IMR-90 (cell line): ENCODE results near the gene TRIO. TPM values are rescaled to one million over a fixed set of nuclear protein-coding genes. Genes with fewer than 3 reads are reported as not detected.
A peak's percentile ranks its signal among the peaks of the same experiment; 100 is the strongest.

ENCODE experiments used
- ATAC-seq: fragments of 200-7000 bp; cut with Tn5 transposase; 2 replicates; pipeline ENCODE4 v1.9.1; 2020; ENCODE audit warnings: low read depth, mild to moderate bottlenecking, moderate library complexity
- BruUV-seq: library from RNA; stranded (reverse); fragments of 400-500 nt; replicated peaks from 2 replicates; lab custom pipeline; 2021; lab: Mats Ljungman, UMichigan
- CTCF ChIA-PET: fragments of 300-600 bp; formaldehyde crosslinking; extraction: SDS; loops from one replicate; lab custom pipeline; 2021; ENCODE audit warnings: antibody characterized with exemption; lab: Yijun Ruan, JAX
- POLR2A ChIA-PET: fragments of 300-600 bp; sonication (Branson Sonifier 250); formaldehyde crosslinking; loops from one replicate; lab custom pipeline; 2022; ENCODE audit warnings: antibody characterized with exemption; ENCODE audit not compliant: unreplicated experiment; lab: Charles Lee
- DNase-seq: peaks from one replicate; pipeline ENCODE4 v3.0.0; 2013
- H2AFZ ChIP-seq: replicated peaks from 2 replicates; pipeline ENCODE3; 2013; ENCODE audit warnings: low read length, mild to moderate bottlenecking; ENCODE audit not compliant: poor library complexity
- H2AK5ac ChIP-seq: 2 replicates; pipeline ENCODE4 v1.6.1; 2013; ENCODE audit warnings: low read depth, low read length, inconsistent platforms
- H2AK9ac ChIP-seq: replicated peaks from 2 replicates; pipeline ENCODE3; 2013; ENCODE audit warnings: mild to moderate bottlenecking, low read depth, low read length, moderate library complexity; ENCODE audit not compliant: poor library complexity
- H2BK120ac ChIP-seq: 2 replicates; pipeline ENCODE4 v1.6.1; 2013; ENCODE audit warnings: low read depth, low read length, inconsistent platforms
- H2BK15ac ChIP-seq: 3 replicates; pipeline ENCODE4 v1.6.1; 2013; ENCODE audit warnings: low read depth, low read length, inconsistent platforms
- H2BK20ac ChIP-seq: 2 replicates; pipeline ENCODE4 v1.6.1; 2013; ENCODE audit warnings: low read depth, mild to moderate bottlenecking, inconsistent platforms, low read length, moderate library complexity
- H2BK5ac ChIP-seq: 2 replicates; pipeline ENCODE4 v1.6.1; 2013; ENCODE audit warnings: mild to moderate bottlenecking, low read depth, low read length, inconsistent platforms; ENCODE audit not compliant: poor library complexity, severe bottlenecking
- H3K14ac ChIP-seq: replicated peaks from 2 replicates; pipeline ENCODE4 v1.6.1; 2013; ENCODE audit warnings: low read depth, low read length, inconsistent platforms
- H3K18ac ChIP-seq: 2 replicates; pipeline ENCODE4 v1.6.1; 2013; ENCODE audit warnings: low read depth, low read length, control low read depth
- H3K23ac ChIP-seq: 2 replicates; pipeline ENCODE4 v1.6.1; 2013; ENCODE audit warnings: low read depth, low read length, inconsistent platforms
- H3K27ac ChIP-seq: 2 replicates; pipeline ENCODE4 v1.5.1; 2013; ENCODE audit warnings: mild to moderate bottlenecking, control low read depth, low read length; ENCODE audit not compliant: insufficient read depth
- H3K27me3 ChIP-seq: 2 replicates; pipeline ENCODE4 v1.6.1; 2013; ENCODE audit warnings: low read length; ENCODE audit not compliant: control insufficient read depth, insufficient read depth
- H3K36me3 ChIP-seq: 2 replicates; pipeline ENCODE4 v1.6.1; 2013; ENCODE audit warnings: low read length, mixed read lengths; ENCODE audit not compliant: control insufficient read depth, insufficient read depth
- H3K4ac ChIP-seq: 2 replicates; pipeline ENCODE4 v1.6.1; 2013; ENCODE audit warnings: low read depth, low read length, inconsistent platforms
- H3K4me1 ChIP-seq: 2 replicates; pipeline ENCODE4 v1.6.1; 2013; ENCODE audit warnings: low read length, mixed read lengths; ENCODE audit not compliant: control insufficient read depth, insufficient read depth
- H3K4me2 ChIP-seq: 2 replicates; pipeline ENCODE4 v1.6.1; 2013; ENCODE audit warnings: low read depth, mild to moderate bottlenecking, control low read depth, low read length, moderate library complexity
- H3K4me3 ChIP-seq: 2 replicates; pipeline ENCODE4 v1.5.1; 2013; ENCODE audit warnings: low read depth, mild to moderate bottlenecking, control low read depth, low read length, moderate library complexity; ENCODE audit not compliant: insufficient read depth
- H3K56ac ChIP-seq: 2 replicates; pipeline ENCODE4 v1.6.1; 2013; ENCODE audit warnings: low read length, inconsistent platforms; ENCODE audit not compliant: insufficient read depth; ENCODE audit errors: extremely low read depth
- H3K79me1 ChIP-seq, 2 experiments: 2 replicates each; pipeline ENCODE4 v1.6.1; 2013; ENCODE audit warnings: low read length in 2 of 2, inconsistent platforms in 1 of 2, low read depth in 1 of 2
- H3K9ac ChIP-seq: 2 replicates; pipeline ENCODE4 v1.6.1; 2013; ENCODE audit warnings: low read depth, low read length, control low read depth
- H3K9me1 ChIP-seq: 2 replicates; pipeline ENCODE4 v1.6.1; 2013; ENCODE audit warnings: low read length, inconsistent platforms; ENCODE audit not compliant: insufficient read depth
- H3K9me3 ChIP-seq: 2 replicates; pipeline ENCODE4 v1.6.1; 2013; ENCODE audit warnings: low read length; ENCODE audit not compliant: control insufficient read depth, insufficient read depth
- H4K20me1 ChIP-seq: 2 replicates; pipeline ENCODE4 v1.6.1; 2013; ENCODE audit warnings: low read length, inconsistent platforms; ENCODE audit not compliant: insufficient read depth
- H4K5ac ChIP-seq: 2 replicates; pipeline ENCODE4 v1.6.1; 2013; ENCODE audit warnings: mild to moderate bottlenecking, low read depth, low read length, control low read depth
- H4K8ac ChIP-seq, 2 experiments: 2 replicates each; pipeline ENCODE4 v1.6.1; 2013; ENCODE audit warnings: low read depth in 2 of 2, low read length in 2 of 2, control low read depth in 1 of 2, inconsistent platforms in 1 of 2
- H4K91ac ChIP-seq: 2 replicates; pipeline ENCODE4 v1.6.1; 2013; ENCODE audit warnings: low read depth, low read length, inconsistent platforms; ENCODE audit not compliant: insufficient read depth
- BHLHE40 ChIP-seq: fragments of 150-350 bp; IDR thresholded peaks from 2 replicates; pipeline ENCODE4 v1.6.1; 2016; ENCODE audit warnings: mild to moderate bottlenecking, low read depth, low read length
- CEBPB ChIP-seq: IDR thresholded peaks from 2 replicates; pipeline ENCODE4 v1.6.1; 2012; ENCODE audit warnings: low read depth, low read length, improper control_type of control experiment
- CHD1 ChIP-seq: IDR thresholded peaks from 2 replicates; pipeline ENCODE4 v1.6.1; 2012; ENCODE audit warnings: low read depth, low read length, improper control_type of control experiment
- MAZ ChIP-seq: IDR thresholded peaks from 2 replicates; pipeline ENCODE4 v1.6.1; 2012; ENCODE audit warnings: low read depth, mild to moderate bottlenecking, low read length, improper control_type of control experiment, moderate library complexity, borderline replicate concordance
- MXI1 ChIP-seq: IDR thresholded peaks from 2 replicates; pipeline ENCODE4 v1.6.1; 2012; ENCODE audit warnings: low read depth, mild to moderate bottlenecking, low read length, moderate library complexity, borderline replicate concordance
- NFE2L2 ChIP-seq: fragments of 150-350 bp; IDR thresholded peaks from 2 replicates; pipeline ENCODE4 v1.6.1; 2016; ENCODE audit warnings: low read depth, mild to moderate bottlenecking, low read length
- POLR2A ChIP-seq: IDR thresholded peaks from 2 replicates; pipeline ENCODE4 v1.6.1; 2012; ENCODE audit warnings: mild to moderate bottlenecking, low read depth, low read length
- RCOR1 ChIP-seq: IDR thresholded peaks from 2 replicates; pipeline ENCODE4 v1.6.1; 2012; ENCODE audit warnings: mild to moderate bottlenecking, low read length, improper control_type of control experiment; ENCODE audit not compliant: insufficient replicate concordance
- RFX5 ChIP-seq: IDR thresholded peaks from 2 replicates; pipeline ENCODE4 v1.8.0; 2012; ENCODE audit warnings: low read depth, mild to moderate bottlenecking, low read length, moderate library complexity
- SMC3 ChIP-seq: fragments of 150-350 bp; IDR thresholded peaks from 2 replicates; pipeline ENCODE4 v1.6.1; 2016; ENCODE audit warnings: low read depth, mild to moderate bottlenecking, antibody characterized with exemption, low read length, moderate library complexity
- USF2 ChIP-seq: fragments of 150-350 bp; IDR thresholded peaks from 2 replicates; pipeline ENCODE4 v1.6.1; 2017; ENCODE audit warnings: mild to moderate bottlenecking, antibody characterized with exemption, low read length, low read depth
- WGBS, 2 experiments: methylation state at CpG; one replicate each; pipeline versions ENCODE4 v1.1.5 to v1.1.7; 2013; ENCODE audit warnings: missing lambda C conversion rate in 2 of 2; ENCODE audit not compliant: insufficient read length in 1 of 2; ENCODE audit errors: extremely low coverage in 2 of 2; 5-methylcytosine and 5-hydroxymethylcytosine counted together
- dilution Hi-C: fragments of 300-500 bp; cut with HindIII; formaldehyde crosslinking; loops from one replicate; pipeline ENCODE4 v1.14.3; 2018; ENCODE audit warnings: low sequenced_read_pairs; ENCODE audit not compliant: unreplicated experiment
- in situ Hi-C: fragments of 300-500 bp; cut with MboI; formaldehyde crosslinking; loops from 3 replicates; pipeline ENCODE4 v1.14.3; 2019; ENCODE audit warnings: low sequenced_read_pairs, inconsistent platforms, mixed read lengths
- intact Hi-C: fragments of 100-400 bp; cut with micrococcal nuclease; formaldehyde crosslinking; loops from 2 replicates; pipeline ENCODE4 v1.10.0; 2022
- polyA plus RNA-seq, 3 experiments: library from polyadenylated mRNA; depleted of rRNA; stranded (reverse); fragments of >200 nt; gene quantifications; 2 replicates each; pipeline ENCODE4 v1.2.3, GENCODE V29; 2012; ENCODE audit warnings: low replicate concordance in 1 of 3
- total RNA-seq: library from RNA; depleted of rRNA; stranded (reverse); fragments of >200 nt; gene quantifications from 2 replicates; pipeline ENCODE4 v1.2.3, GENCODE V29; 2012
- TF ChIP-seq, protein P1 (sequence below): fragments of 150-350 bp; IDR thresholded peaks from 2 replicates; pipeline ENCODE4 v1.6.1; 2016; ENCODE audit warnings: low read depth, mild to moderate bottlenecking, low read length, moderate library complexity, borderline replicate concordance

The TRIO gene
- total and polyA plus RNA-seq, 2 of the 4 experiments (the other 2 are of a cell fraction) = 206 to 522 TPM

DNA sequence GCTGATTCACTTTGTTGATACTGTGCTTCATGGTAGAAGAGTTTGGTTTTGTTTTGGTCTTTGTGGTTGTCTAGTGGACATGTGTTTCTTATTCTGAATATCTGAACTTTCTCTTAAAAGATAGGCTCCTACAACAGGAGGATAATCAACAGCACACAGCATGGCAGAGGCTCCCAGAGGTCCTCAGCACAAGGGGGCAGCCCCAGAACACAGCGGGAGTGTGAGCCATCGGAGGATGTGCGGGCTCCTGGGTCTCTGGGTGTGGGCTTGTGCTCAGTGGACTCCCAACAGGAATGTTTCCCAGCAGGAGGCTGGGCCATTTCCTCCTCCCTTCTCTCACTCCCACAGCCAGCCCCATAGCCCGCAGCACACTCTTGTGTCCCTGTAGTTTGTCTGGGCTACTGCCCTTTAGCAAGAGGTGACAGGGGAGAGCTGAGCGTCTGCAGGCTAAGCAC lies 274.2 kb downstream of the TRIO start:
- Histone ChIP-seq H3K27ac (peak overlapping the region; percentile 58; the same call in 1 of the 2 replicates), H3K4me1 (peaks cover 41% of the 10 kb centered on the region), H2BK20ac (no peak overlapping the region), H4K20me1 (peaks cover 100% of the 10 kb centered on the region), H4K91ac (no peak overlapping the region), H2AK9ac (no peak overlapping the region), H2BK5ac (peak overlapping the region; percentile 37), H3K18ac (no peak overlapping the region), H3K79me1 (peaks cover 52 to 93% of the 10 kb centered on the region in 2 experiments), H3K4me2 (no peak overlapping the region), H3K14ac (0 out of 2 replicates have a peak overlapping the region, but pooled peaks have one; percentile 16), H4K8ac (no peak overlapping the region), H3K27me3 (no peaks in the 10 kb centered on the region), H2AFZ (no peak overlapping the region), H2AK5ac (0 out of 2 replicates have a peak overlapping the region, but pooled peaks have one; percentile 36), H3K4me3 (no peak overlapping the region), H3K56ac (no peak overlapping the region), H4K5ac (no peak overlapping the region), H3K36me3 (peaks cover 76% of the 10 kb centered on the region), H3K9me3 (no peaks in the 10 kb centered on the region), H2BK120ac (no peak overlapping the region), H2BK15ac (no peak overlapping the region), H3K9me1 (peaks cover 56% of the 10 kb centered on the region), H3K9ac (no peak overlapping the region), H3K4ac (peak overlapping the region; percentile 53; the same call in 1 of the 2 replicates), H3K23ac (0 out of 2 replicates have a peak overlapping the region, but pooled peaks have one; percentile 32)
- POLR2A ChIA-PET = no interaction called here
- CTCF ChIA-PET = interaction anchor here (1.4 to 1.8 kb wide), 2 partner anchors 9 to 231 kb away, joined by 4 to 8 read pairs; no protein-coding TSS in a partner anchor
- in situ Hi-C loops (loop anchor here (25.0 kb wide), 1 partner anchor 595 kb away; no protein-coding TSS in a partner anchor), intact Hi-C loops (loop anchor here (5.0 kb wide), 1 partner anchor 55 kb away; no protein-coding TSS in a partner anchor), dilution Hi-C loops (no loop called here)
- TF ChIP-seq, protein P1, sequence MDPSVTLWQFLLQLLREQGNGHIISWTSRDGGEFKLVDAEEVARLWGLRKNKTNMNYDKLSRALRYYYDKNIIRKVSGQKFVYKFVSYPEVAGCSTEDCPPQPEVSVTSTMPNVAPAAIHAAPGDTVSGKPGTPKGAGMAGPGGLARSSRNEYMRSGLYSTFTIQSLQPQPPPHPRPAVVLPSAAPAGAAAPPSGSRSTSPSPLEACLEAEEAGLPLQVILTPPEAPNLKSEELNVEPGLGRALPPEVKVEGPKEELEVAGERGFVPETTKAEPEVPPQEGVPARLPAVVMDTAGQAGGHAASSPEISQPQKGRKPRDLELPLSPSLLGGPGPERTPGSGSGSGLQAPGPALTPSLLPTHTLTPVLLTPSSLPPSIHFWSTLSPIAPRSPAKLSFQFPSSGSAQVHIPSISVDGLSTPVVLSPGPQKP = no peak
- TF ChIP-seq POLR2A = no peak
- no peak for TF ChIP-seq NFE2L2
- no peak for TF ChIP-seq MAZ
- no peak; the same call in 1 of the 2 replicates for TF ChIP-seq CHD1
- TF ChIP-seq USF2 = no peak
- TF ChIP-seq RFX5 = no peak
- TF ChIP-seq RCOR1 = no peak
- no peak for TF ChIP-seq MXI1
- TF ChIP-seq BHLHE40 = no peak
- no peak for TF ChIP-seq SMC3
- TF ChIP-seq CEBPB = no peak
- no TSS peak for BruUV-seq
- DNase-seq (peak; percentile 71), ATAC-seq (peak; percentile 21)
- WGBS, 2 experiments = 50% methylated on average over 1 of the region's 5 CpGs; no CpG with 5 or more reads in 1 of the 2 experiments
